HG03095 (cell line): ENCODE results near the gene SFXN5.

Experiments
- ATAC-seq: cut with Tn5 transposase; IDR thresholded peaks from one replicate; pipeline ENCODE4 v1.9.1; 2021; ENCODE audit warnings: moderate library complexity; ENCODE audit not compliant: unreplicated experiment

The SFXN5 gene

GRCh38 chr2:72981536-72981935 lies 90.0 kb downstream of the SFXN5 start:
- ATAC-seq = no peak

- ATAC-seq = no peak
Observed at GRCh38 chr2:72980535-72981217, 90.8 kb downstream of the SFXN5 start.

DNA sequence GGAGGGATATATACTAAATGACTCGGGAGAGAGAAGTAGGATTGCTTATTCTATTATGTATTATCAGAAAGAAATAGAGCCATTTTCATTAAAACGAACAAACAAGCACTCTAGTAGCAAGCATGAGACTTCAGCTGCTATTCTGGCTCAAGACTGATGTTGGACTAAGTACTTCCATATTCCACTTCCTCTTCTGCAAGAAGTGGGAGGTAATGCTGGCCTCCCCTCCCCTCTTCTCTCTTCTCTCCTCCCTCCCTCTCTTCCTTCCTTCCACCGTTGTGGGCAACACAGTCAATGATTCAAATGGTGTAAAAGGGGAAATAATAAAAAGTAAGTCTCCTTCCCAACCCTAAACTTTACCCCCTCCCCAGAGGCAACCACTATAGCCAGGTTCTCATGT lies 91.6 kb downstream of the SFXN5 start:
- no peak for ATAC-seq

GRCh38 chr2:72975017-72975416 lies 96.5 kb downstream of the SFXN5 start:
- no peak for ATAC-seq

GRCh38 chr2:72974436-72974754 lies 97.1 kb downstream of the SFXN5 start:
- no peak for ATAC-seq

GRCh38 chr2:72973566-72974435 lies 97.7 kb downstream of the SFXN5 start:
- ATAC-seq = no peak

- ATAC-seq = no peak
Observed at GRCh38 chr2:72973137-72973535, 98.4 kb downstream of the SFXN5 start.

DNA sequence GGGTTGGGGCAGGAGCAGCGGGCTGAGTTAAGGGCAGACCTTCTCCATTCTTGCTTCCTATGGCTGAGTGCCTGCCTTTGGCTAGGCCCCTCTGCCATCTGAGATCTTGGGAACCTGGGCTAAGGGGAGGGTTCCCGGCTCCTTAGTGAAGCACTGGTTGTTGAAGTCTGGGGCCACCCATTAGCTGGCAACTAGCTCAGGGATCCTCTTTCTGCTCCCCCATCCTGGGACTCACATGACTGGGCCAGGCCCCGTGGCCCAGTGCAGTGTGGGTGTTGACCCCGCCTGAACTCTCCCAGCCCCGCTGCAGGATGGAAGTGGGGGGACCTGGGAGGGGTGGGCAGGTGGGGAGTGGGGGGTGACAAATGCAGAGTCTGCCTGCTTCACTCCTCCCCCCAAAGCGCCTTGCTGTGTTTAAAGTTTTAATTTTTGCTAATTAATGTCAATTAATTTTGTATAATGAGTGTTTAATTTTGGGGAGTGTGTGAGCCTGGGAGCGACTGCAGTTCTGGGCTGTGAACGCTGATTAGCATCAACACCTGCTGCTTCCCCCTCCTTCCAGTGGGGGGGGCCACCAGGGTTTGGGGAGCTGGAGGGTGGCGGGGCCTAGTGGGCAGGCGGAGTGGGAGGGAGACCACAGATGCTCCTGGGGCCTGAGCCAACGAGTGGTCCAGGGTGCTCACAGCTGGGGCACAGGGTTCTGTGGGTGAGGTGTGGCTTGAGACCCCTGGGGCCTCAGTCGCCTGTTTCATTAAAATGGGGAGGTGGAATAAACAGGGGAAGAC lies 99.0 kb downstream of the SFXN5 start:
- ATAC-seq = no peak

DNA sequence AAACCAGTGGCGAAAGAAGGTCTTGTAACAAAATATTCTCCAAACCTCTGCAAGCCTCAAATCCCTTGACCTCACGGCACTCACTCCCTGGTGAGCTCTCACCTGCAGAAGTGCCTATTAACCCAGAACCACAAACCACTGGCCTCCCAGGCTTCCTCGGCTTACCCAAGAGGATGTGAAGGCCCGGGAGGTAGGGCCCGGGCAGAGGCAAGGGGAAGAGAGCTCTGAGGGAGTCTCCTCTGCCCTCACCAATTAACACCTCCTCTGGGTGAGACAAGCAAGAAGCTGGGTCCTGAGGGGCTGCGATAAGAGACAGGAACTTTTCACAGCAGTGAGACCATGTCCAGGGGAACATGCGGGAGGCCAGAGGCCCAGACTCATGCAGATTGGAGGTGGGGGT lies 100.5 kb downstream of the SFXN5 start:
- ATAC-seq = no peak

DNA sequence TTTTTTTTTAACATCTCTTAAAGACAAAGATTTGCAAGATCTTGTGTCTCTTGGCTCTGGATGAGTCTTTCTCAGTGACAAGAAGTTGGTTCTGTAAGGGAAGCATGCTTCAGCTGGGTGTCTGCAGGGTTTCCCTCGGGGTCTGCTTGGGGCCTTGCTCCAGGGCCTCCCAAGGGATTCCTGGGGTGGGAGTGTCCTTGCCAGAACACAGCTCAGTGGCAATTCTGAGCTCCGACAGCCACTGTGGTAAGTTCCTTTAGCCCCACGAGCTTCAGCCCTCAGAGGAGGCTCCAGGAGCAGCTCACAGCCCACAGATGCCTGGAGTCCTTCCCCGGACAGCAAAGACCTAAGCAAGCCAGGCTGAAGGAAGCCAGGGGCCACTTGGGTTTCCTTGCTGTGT lies 101.8 kb downstream of the SFXN5 start:
- no peak for ATAC-seq

DNA sequence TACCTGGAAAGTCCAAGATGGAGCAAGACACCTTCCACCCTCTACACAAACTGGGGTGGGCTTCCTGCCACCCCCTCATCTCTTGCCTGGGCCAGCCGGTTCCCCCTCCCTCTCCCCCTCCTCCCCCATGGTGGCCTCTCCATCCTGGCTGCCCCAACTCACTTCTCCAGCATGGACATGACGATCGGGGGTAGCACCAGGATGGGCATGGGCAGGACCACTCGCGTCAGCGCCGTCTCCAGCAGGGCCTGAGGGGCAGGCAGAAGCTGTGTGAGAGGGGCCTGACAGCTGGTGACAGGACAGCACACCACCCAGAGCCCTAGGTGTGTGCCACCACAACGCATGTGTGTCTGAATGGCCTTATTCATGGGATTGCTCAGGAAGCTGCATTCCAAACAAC lies 103.2 kb downstream of the SFXN5 start:
- ATAC-seq = no peak

GRCh38 chr2:72965770-72966450 lies 105.6 kb downstream of the SFXN5 start:
- no peak for ATAC-seq

GRCh38 chr2:72965016-72965415 lies 106.5 kb downstream of the SFXN5 start:
- no peak for ATAC-seq

DNA sequence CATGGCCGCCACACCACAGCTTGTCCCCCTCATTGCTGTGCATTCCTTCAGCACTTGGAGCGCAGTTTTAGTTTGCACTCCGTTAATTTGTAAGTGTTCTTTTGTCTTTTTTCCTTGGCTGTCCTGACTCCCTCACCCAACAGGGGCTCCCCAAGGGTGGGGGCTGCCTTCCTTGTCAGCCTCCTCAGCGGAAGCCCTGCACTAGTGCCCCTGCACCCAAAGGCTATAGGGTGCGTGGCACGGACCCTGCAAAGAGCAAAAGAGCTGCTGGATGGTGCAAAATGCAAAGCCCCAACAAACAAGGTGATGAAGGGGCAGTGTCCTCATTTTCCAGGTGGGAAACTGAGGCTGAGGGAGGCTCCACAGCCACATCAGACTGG lies 107.4 kb downstream of the SFXN5 start:
- ATAC-seq = no peak

DNA sequence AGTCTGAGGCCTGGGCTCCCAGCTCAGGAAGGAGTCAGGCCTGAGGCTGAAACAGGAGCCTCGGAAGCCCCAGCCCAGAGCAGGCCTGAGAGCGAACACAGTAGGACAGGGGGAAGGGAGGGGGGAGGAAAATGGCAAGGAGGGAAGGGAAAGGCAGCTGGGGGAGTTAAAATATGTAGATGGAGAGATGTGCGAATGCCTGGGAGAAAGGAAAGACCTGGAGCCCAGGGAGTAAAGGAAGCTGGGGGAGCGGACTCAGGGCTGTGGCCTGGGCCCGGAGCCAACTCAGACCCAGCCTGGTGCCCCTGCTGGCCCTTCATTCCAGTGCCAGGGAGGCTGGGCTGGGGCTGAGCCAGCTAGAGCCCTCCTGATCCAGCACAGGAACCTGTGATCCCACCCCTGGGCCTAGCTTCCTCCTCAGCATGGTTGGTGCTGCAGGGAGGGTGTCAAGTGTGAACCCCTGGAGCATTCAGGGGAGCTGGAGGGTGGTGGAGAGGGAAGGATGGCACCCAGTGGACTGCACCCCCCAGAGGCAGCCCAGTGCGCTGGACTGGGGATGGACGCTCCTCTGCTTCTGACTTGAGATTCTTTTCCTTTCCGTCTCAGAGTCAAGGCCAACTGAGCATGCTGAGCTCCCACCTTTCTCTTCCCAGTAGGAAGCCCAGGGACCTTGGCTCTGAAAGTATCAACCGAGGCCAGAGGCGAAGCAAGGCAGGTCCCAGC lies 107.9 kb downstream of the SFXN5 start:
- ATAC-seq = no peak

DNA sequence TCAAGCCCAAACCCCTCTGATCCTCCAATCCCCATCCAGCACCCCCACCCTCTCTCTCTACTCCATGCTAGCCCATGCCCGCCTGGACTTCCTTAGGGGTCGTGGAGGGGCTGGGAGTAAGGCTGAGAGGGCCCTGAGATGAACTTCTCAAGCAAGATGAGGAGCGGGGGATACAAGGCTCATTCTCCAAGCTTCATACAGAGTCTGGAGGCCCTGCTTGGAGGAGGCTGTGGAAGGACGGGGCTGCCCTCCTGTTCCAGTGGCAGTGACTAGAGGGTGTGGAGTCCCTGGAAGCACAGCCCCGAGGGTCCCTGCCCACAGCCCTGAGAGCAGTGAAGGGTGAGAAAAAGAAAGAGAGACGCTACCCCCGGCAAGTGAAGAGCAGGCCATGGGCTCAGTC lies 108.6 kb downstream of the SFXN5 start:
- no peak for ATAC-seq

GRCh38 chr2:72961853-72962468 lies 109.6 kb downstream of the SFXN5 start:
- ATAC-seq = no peak

DNA sequence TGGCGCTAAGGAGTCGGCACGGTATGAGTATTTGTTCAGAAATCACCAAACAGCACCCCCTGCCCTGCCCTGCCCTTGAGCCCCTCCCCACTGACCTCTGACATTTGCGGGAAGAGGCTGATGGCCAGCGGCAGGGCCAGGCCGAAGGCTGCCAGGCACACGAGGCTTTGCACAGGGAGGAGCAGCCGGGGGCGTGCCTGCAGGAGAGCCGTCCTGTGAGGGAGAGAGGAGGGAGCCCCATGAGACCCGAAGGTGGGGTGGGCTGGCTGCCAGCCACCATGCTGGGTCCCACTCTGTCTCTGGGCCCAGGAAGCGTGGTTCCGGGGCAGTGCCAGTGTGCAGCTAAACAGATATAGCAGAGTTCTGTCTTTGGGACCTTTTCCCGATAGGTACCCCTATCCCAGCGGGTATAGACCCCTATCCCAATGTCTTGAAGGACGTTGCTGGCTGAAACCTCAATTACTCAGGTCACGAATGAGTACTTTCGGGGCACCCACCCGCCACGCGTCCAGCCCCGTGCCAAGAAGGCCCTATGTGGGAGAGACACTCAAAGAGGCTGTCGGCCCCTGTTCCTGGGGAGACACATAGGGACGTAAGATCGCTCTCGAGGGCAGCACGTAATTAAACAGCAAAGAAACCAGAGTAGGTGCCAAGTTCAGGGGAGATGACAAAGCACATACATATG lies 110.3 kb downstream of the SFXN5 start:
- ATAC-seq = no peak
